HepG2 (cell line): ENCODE data around the gene PIK3CG. TPM values are rescaled to one million over a fixed set of nuclear protein-coding genes. Genes with fewer than 3 reads are reported as not detected.

Experiments
- ATAC-seq: fragments of 200-7000 bp; cut with Tn5 transposase; 3 replicates; pipeline ENCODE4 v1.9.1; 2020; ENCODE audit warnings: mild to moderate bottlenecking, moderate library complexity
- BruUV-seq: library from RNA; stranded (reverse); fragments of 400-500 nt; replicated peaks from 2 replicates; lab custom pipeline; 2021; lab: Mats Ljungman, UMichigan
- CTCF ChIA-PET: fragments of 300-600 bp; formaldehyde crosslinking; extraction: SDS; loops from one replicate; lab custom pipeline; 2021; ENCODE audit warnings: low total read pairs, inconsistent platforms, low intra/inter-chr PET ratio; lab: Yijun Ruan, JAX
- POLR2A ChIA-PET: fragments of 350-600 bp; sonication (Branson Sonifier 250); formaldehyde crosslinking; loops from one replicate; lab custom pipeline; 2020; ENCODE audit warnings: antibody characterized with exemption, inconsistent platforms; lab: Yijun Ruan, JAX
- DNase-seq: peaks from one replicate; pipeline ENCODE4 v3.0.0-alpha.2; 2015; ENCODE audit warnings: low spot score
- FAIRE-seq: peaks from 3 replicates; lab custom pipeline; 2011; peaks lifted over from hg19 to GRCh38; lab: Jason Lieb, UNC
- H2AFZ ChIP-seq: one replicate; pipeline ENCODE4 v1.6.1; 2011; ENCODE audit warnings: low read length, inconsistent platforms
- H3K27ac ChIP-seq: fragments of 300-600 bp; 3 replicates; pipeline ENCODE4 v1.8.0; 2011; ENCODE audit warnings: mixed run types, mild to moderate bottlenecking, mixed read lengths, low read length, inconsistent platforms; ENCODE audit not compliant: insufficient read depth; ENCODE audit errors: extremely low read length
- H3K27me3 ChIP-seq, 2 experiments: fragments of 200-600 bp in 1 of 2; 2 replicates in 1 of 2; 3 replicates in 1 of 2; pipeline versions ENCODE4 v1.6.0 to v1.8.0; 2011; ENCODE audit warnings: low read length in 2 of 2, mild to moderate bottlenecking in 2 of 2, moderate library complexity in 2 of 2, inconsistent platforms in 1 of 2; ENCODE audit not compliant: insufficient read depth in 2 of 2, control insufficient read depth in 1 of 2
- H3K36me3 ChIP-seq, 2 experiments: fragments of 200-600 bp in 1 of 2; replicated peaks in 1 of 2; 2 replicates in 1 of 2; 3 replicates in 1 of 2; pipeline versions ENCODE4 v1.5.1 to v1.8.0; 2011; ENCODE audit warnings: low read length in 2 of 2, inconsistent platforms in 1 of 2; ENCODE audit not compliant: insufficient read depth in 2 of 2, control insufficient read depth in 1 of 2
- H3K4me1 ChIP-seq: 2 replicates; pipeline ENCODE4 v1.5.1; 2012; ENCODE audit warnings: low read length, inconsistent platforms; ENCODE audit not compliant: insufficient read depth
- H3K4me2 ChIP-seq: 2 replicates; pipeline ENCODE4 v1.6.0; 2011; ENCODE audit warnings: low read depth, low read length, inconsistent platforms
- H3K4me3 ChIP-seq, 3 experiments: fragments of 200-600 bp in 1 of 3; sonication (generic), shearing (Covaris generic) in 1 of 3; replicated peaks in 1 of 3; 2 replicates each; pipeline ENCODE4 v1.5.1; 2011 to 2016; ENCODE audit warnings: low read length in 3 of 3, inconsistent platforms in 2 of 3, low read depth in 2 of 3, mild to moderate bottlenecking in 2 of 3, control low read depth in 1 of 3, mixed read lengths in 1 of 3; ENCODE audit not compliant: insufficient read depth in 1 of 3
- H3K79me2 ChIP-seq: one replicate; pipeline ENCODE4 v1.6.1; 2011; ENCODE audit warnings: low read length, inconsistent platforms; ENCODE audit not compliant: insufficient read depth
- H3K9ac ChIP-seq: 2 replicates; pipeline ENCODE4 v1.6.0; 2011; ENCODE audit warnings: mild to moderate bottlenecking, low read depth, low read length, inconsistent platforms; ENCODE audit not compliant: insufficient read depth
- H3K9me3 ChIP-seq: 2 replicates; pipeline ENCODE4 v1.5.1; 2012; ENCODE audit warnings: mild to moderate bottlenecking, low read length
- H4K20me1 ChIP-seq: 2 replicates; pipeline ENCODE4 v1.6.0; 2011; ENCODE audit warnings: inconsistent platforms, mild to moderate bottlenecking, low read length, moderate library complexity; ENCODE audit not compliant: insufficient read depth
- CBX5 ChIP-seq: sonication (generic); formaldehyde crosslinking; IDR thresholded peaks from 2 replicates; pipeline ENCODE4 v1.4.0; 2020; ENCODE audit warnings: missing genetic modification reagents, borderline replicate concordance
- CREM ChIP-seq, 2 experiments: sonication (generic) in 1 of 2; formaldehyde crosslinking in 1 of 2; IDR thresholded peaks; 2 replicates each; pipeline versions ENCODE4 v1.4.0 to v1.6.1; 2016 to 2020; ENCODE audit warnings: antibody characterized with exemption in 1 of 2, mild to moderate bottlenecking in 1 of 2, missing genetic modification reagents in 1 of 2
- EZH2 ChIP-seq: conservative IDR thresholded peaks from 2 replicates; pipeline ENCODE4 v1.6.1; 2012; ENCODE audit warnings: mild to moderate bottlenecking, low read depth, low read length, moderate library complexity
- GFI1 ChIP-seq: sonication (generic); formaldehyde crosslinking; IDR thresholded peaks from 2 replicates; pipeline ENCODE4 v1.5.0; 2020; ENCODE audit warnings: missing genetic modification reagents, mild to moderate bottlenecking, borderline replicate concordance
- MIXL1 ChIP-seq: IDR thresholded peaks from 2 replicates; pipeline ENCODE4 v1.6.1; 2016
- POGZ ChIP-seq: sonication (generic); formaldehyde crosslinking; IDR thresholded peaks from 2 replicates; pipeline ENCODE4 v1.4.0; 2020; ENCODE audit warnings: mild to moderate bottlenecking, missing genetic modification reagents
- RAD51 ChIP-seq: fragments of 450-650 bp; IDR thresholded peaks from 2 replicates; pipeline ENCODE4 v1.6.1; 2016; ENCODE audit warnings: borderline replicate concordance
- ZNF713 ChIP-seq: sonication (generic); formaldehyde crosslinking; IDR thresholded peaks from 2 replicates; pipeline ENCODE4 v1.4.0; 2020; ENCODE audit warnings: mild to moderate bottlenecking, missing genetic modification reagents
- ZNF747 ChIP-seq: sonication (generic); formaldehyde crosslinking; IDR thresholded peaks from 2 replicates; pipeline ENCODE4 v1.8.1; 2023; ENCODE audit warnings: missing genetic modification reagents, mild to moderate bottlenecking, borderline replicate concordance
- ZNF839 ChIP-seq: sonication (generic); formaldehyde crosslinking; IDR thresholded peaks from 2 replicates; pipeline ENCODE4 v1.4.0; 2020; ENCODE audit warnings: missing genetic modification reagents, mild to moderate bottlenecking, borderline replicate concordance
- WGBS: methylation state at CpG from one replicate; pipeline ENCODE4 v1.1.6; 2017; ENCODE audit warnings: low lambda C conversion rate; 5-methylcytosine and 5-hydroxymethylcytosine counted together
- in situ Hi-C: cut with HindIII; loops from 2 replicates; pipeline ENCODE4 v1.10.0; 2017; ENCODE audit warnings: low pct_unique_long_range_greater_than_20kb; ENCODE audit not compliant: extremely low pct_ligation_motif_present
- intact Hi-C: fragments of 100-400 bp; cut with micrococcal nuclease; formaldehyde crosslinking; loops from one replicate; pipeline ENCODE4 v1.10.0; 2022; ENCODE audit not compliant: unreplicated experiment
- polyA plus RNA-seq, 8 experiments: library from polyadenylated mRNA; depleted of rRNA in 3 of 8; stranded (reverse) in 7 of 8; unstranded in 1 of 8; fragments of >200 nt; fragmentation: Illumina TruSeq in 4 of 8; extraction: Trizol in 4 of 8; gene quantifications; 2 replicates each; pipeline versions ENCODE4 v1.2.1 to v1.2.3, GENCODE V29; 2011 to 2016; ENCODE audit warnings: low read depth in 4 of 8, missing spikeins in 1 of 8, mixed read lengths in 1 of 8; ENCODE audit not compliant: insufficient read depth in 1 of 8
- total RNA-seq, 5 experiments: library from RNA; depleted of rRNA; stranded (reverse); fragments of >200 nt; fragmentation: Illumina TruSeq; extraction: Trizol; gene quantifications; 2 replicates each; pipeline ENCODE4 v1.2.3, GENCODE V29; 2016; ENCODE audit warnings: low read depth in 1 of 5
- TF ChIP-seq, protein P1 (sequence below): sonication (generic); formaldehyde crosslinking; IDR thresholded peaks from 2 replicates; pipeline ENCODE4 v1.5.1; 2020; ENCODE audit warnings: mild to moderate bottlenecking, missing genetic modification reagents

PIK3CG gene
- total and polyA plus RNA-seq, 2 of the 13 experiments (the other 11 are each of a cell fraction or from before 2014, with no cell fraction given): not detected

DNA sequence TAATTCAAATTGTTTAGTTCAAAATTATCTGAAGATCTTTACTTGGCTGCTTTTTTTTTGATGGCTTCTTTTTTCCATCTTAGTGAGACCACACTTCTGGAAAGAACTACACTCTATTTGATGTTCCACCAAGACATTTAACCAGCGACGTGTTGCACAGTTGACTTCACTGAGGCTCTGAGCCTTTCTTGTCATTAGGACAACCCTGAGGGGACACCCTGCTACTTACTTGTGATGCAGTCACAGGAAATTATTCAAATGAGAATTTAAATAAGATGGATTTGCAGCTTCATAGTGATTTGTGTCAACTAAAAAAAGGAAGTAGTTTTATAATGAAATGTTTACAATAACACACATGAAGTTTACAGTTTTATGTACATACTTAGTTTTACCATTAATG is 25.6 kb upstream of the PIK3CG start (continued):
- TF ChIP-seq, protein P1, sequence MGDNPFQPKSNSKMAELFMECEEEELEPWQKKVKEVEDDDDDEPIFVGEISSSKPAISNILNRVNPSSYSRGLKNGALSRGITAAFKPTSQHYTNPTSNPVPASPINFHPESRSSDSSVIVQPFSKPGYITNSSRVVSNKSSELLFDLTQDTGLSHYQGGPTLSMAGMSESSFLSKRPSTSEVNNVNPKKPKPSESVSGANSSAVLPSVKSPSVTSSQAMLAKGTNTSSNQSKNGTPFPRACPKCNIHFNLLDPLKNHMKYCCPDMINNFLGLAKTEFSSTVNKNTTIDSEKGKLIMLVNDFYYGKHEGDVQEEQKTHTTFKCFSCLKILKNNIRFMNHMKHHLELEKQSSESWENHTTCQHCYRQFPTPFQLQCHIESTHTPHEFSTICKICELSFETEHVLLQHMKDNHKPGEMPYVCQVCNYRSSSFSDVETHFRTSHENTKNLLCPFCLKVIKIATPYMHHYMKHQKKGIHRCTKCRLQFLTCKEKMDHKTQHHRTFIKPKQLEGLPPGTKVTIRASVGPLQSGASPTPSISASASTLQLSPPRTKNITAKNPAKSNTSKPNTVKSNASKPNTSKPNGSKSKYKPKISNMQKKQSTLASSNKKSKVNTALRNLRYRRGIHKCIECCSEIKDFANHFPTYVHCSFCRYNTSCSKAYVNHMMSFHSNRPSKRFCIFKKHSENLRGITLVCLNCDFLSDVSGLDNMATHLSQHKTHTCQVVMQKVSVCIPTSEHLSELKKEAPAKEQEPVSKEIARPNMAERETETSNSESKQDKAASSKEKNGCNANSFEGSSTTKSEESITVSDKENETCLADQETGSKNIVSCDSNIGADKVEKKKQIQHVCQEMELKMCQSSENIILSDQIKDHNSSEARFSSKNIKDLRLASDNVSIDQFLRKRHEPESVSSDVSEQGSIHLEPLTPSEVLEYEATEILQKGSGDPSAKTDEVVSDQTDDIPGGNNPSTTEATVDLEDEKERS: no peak
- TF ChIP-seq GFI1 (CRISPR knock-in tag) (no peak), MIXL1 (CRISPR knock-in tag) (no peak), POGZ (CRISPR knock-in tag) (no peak)
- TF ChIP-seq, all 625 proteins: peak for 0

DNA sequence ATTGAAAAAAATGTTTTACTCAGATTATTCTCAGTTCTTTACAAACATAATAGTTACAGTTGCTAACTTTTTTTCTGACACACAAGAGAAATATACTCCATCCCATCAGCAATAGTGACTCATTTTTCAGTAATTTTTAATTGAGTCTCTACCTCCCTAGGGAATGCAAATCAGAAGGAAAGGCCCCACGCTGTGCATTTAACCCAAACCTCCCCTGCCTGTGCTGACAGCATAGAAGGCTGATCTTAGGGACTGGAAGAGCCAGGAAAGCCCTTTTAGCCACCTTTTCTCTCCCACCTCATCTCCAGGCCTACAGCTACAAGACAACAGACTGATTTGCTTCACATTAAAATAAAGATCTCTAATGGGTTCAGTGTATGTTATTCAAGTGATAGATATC is 24.7 kb upstream of the PIK3CG start:
- TF ChIP-seq CBX5 (CRISPR knock-in tag): no peak
- TF ChIP-seq CREM (IDR thresholded peaks at IDR 0.05): no peak
- no peak for TF ChIP-seq CREM (CRISPR knock-in tag; IDR thresholded peaks at IDR 0.05)
- TF ChIP-seq ZNF747 (CRISPR knock-in tag): no peak
- no peak for TF ChIP-seq RAD51
- no peak for TF ChIP-seq MIXL1 (CRISPR knock-in tag)
- no peak for TF ChIP-seq ZNF713 (CRISPR knock-in tag)
- TF ChIP-seq ZNF839 (CRISPR knock-in tag): no peak
- TF ChIP-seq EZH2: no peak
- TF ChIP-seq, all 625 proteins: peak for 0
- Histone ChIP-seq H3K27ac (no peak overlapping the region), H3K27me3 (peaks cover 1 to 6% of the 10 kb centered on the region in 2 experiments; a peak in 3 of 5 replicates), H3K4me1 (no peaks in the 10 kb centered on the region), H3K9ac (no peak overlapping the region), H3K9me3 (no peaks in the 10 kb centered on the region), H3K36me3 (no peaks in the 10 kb centered on the region), H3K4me3 (no peak overlapping the region), H4K20me1 (no peaks in the 10 kb centered on the region), H2AFZ (no peak overlapping the region), H3K79me2 (no peaks in the 10 kb centered on the region), H3K4me2 (no peak overlapping the region)
- ChIA-PET POLR2A (no interaction called here), CTCF (no interaction called here)
- FAIRE-seq (no peak), ATAC-seq (no peak), DNase-seq (no peak)
- intact Hi-C loops (no loop called here), in situ Hi-C loops (no loop called here)
- 0% methylated on average over 1 of the region's 1 CpG for WGBS
- BruUV-seq: no TSS peak
